WERI-Rb-1 (cell line): ENCODE measurements around the gene SCIN.

ENCODE experiments used
- DNase-seq: peaks from one replicate; pipeline ENCODE4 v3.0.0-alpha.2; 2020
- H3K27ac ChIP-seq: fragments of 250-450 bp; sonication (Bioruptor Pico); 2 replicates; pipeline ENCODE4 v1.5.1; 2020; ENCODE audit warnings: mild to moderate bottlenecking, moderate library complexity
- H3K27me3 ChIP-seq: fragments of 250-450 bp; sonication (Bioruptor Pico); 2 replicates; pipeline ENCODE4 v1.5.1; 2021; ENCODE audit warnings: mild to moderate bottlenecking, low read depth, moderate library complexity; ENCODE audit not compliant: insufficient read depth, severe bottlenecking
- H3K36me3 ChIP-seq: fragments of 250-450 bp; sonication (Bioruptor Pico); 2 replicates; pipeline ENCODE4 v1.5.1; 2020; ENCODE audit warnings: mild to moderate bottlenecking, moderate library complexity
- H3K4me3 ChIP-seq: 2 replicates; pipeline ENCODE4 v1.5.1; 2011; ENCODE audit warnings: low read depth, mild to moderate bottlenecking, control low read depth, low read length
- H3K9me3 ChIP-seq: fragments of 250-450 bp; sonication (Bioruptor Pico); 2 replicates; pipeline ENCODE4 v1.5.1; 2021; ENCODE audit warnings: mild to moderate bottlenecking, moderate library complexity; ENCODE audit not compliant: severe bottlenecking
- CTCF ChIP-seq: IDR thresholded peaks from 2 replicates; pipeline ENCODE4 v1.5.1; 2011; ENCODE audit warnings: low read depth, mild to moderate bottlenecking, control low read depth, inconsistent platforms, low read length

The SCIN gene

GRCh38 chr7:12609561-12609960 lies 39.0 kb downstream of the SCIN start:
- TF ChIP-seq CTCF, result no peak
- Histone ChIP-seq H3K4me3 (no peak overlapping the region), H3K36me3 (no peaks in the 10 kb centered on the region), H3K27me3 (no peaks in the 10 kb centered on the region), H3K9me3 (no peaks in the 10 kb centered on the region), H3K27ac (no peak overlapping the region)
- no peak for DNase-seq

- DNase-seq, result no peak
- no peaks in the 10 kb centered on the region for H3K36me3 ChIP-seq
- no peak overlapping the region for H3K27ac ChIP-seq
- H3K9me3 ChIP-seq, result no peaks in the 10 kb centered on the region
- TF ChIP-seq CTCF, result no peak
- H3K27me3 ChIP-seq, result no peaks in the 10 kb centered on the region
- no peak overlapping the region for H3K4me3 ChIP-seq
Measured at GRCh38 chr7:12610899-12611298, 40.4 kb downstream of the SCIN start.

- Histone ChIP-seq H3K27ac (no peak overlapping the region), H3K4me3 (no peak overlapping the region), H3K27me3 (no peaks in the 10 kb centered on the region), H3K9me3 (no peaks in the 10 kb centered on the region), H3K36me3 (no peaks in the 10 kb centered on the region)
- no peak for TF ChIP-seq CTCF
- no peak for DNase-seq
Measured at GRCh38 chr7:12612622-12613021, 42.1 kb downstream of the SCIN start.

- DNase-seq, result no peak
- H3K36me3 ChIP-seq, result no peaks in the 10 kb centered on the region
- no peaks in the 10 kb centered on the region for H3K9me3 ChIP-seq
- H3K27me3 ChIP-seq, result no peaks in the 10 kb centered on the region
- no peak overlapping the region for H3K27ac ChIP-seq
- H3K4me3 ChIP-seq, result no peak overlapping the region
- TF ChIP-seq CTCF, result no peak
Measured at GRCh38 chr7:12619461-12620069, 49.0 kb downstream of the SCIN start.

GRCh38 chr7:12620371-12620770 lies 49.9 kb downstream of the SCIN start:
- no peak for DNase-seq
- Histone ChIP-seq H3K36me3 (no peaks in the 10 kb centered on the region), H3K27ac (no peak overlapping the region), H3K9me3 (no peaks in the 10 kb centered on the region), H3K4me3 (no peak overlapping the region), H3K27me3 (no peaks in the 10 kb centered on the region)
- no peak for TF ChIP-seq CTCF

- DNase-seq, result no peak
- Histone ChIP-seq H3K27ac (no peak overlapping the region), H3K4me3 (no peak overlapping the region), H3K9me3 (no peaks in the 10 kb centered on the region), H3K27me3 (no peaks in the 10 kb centered on the region), H3K36me3 (no peaks in the 10 kb centered on the region)
- no peak for TF ChIP-seq CTCF
Measured at GRCh38 chr7:12623223-12623622, 52.7 kb downstream of the SCIN start.
